NCI-H460 (cell line): ENCODE data around the gene SIGLEC15. TPM values are rescaled to one million over a fixed set of nuclear protein-coding genes. Genes with fewer than 3 reads are reported as not detected.
"Not testable (repeated sequence)": the region's sequence is repeated elsewhere in the genome, so short reads cannot be mapped to it uniquely, and the experiment has no call there.

ENCODE experiments used
- DNase-seq: peaks from one replicate; pipeline ENCODE4 v3.0.0-alpha.2; 2016; ENCODE audit warnings: low read depth; ENCODE audit errors: extremely low read depth
- total RNA-seq: library from RNA; depleted of rRNA; stranded (reverse); fragments of >200 nt; shearing (Covaris generic); gene quantifications from 2 replicates; pipeline ENCODE4 v1.2.3, GENCODE V29; 2014

Gene SIGLEC15
- total RNA-seq, 1 experiment from 2014 or later: not detected

GRCh38 chr18:45818765-45819164 is 6.7 kb upstream of the SIGLEC15 start:
- DNase-seq: not testable (repeated sequence)

DNA sequence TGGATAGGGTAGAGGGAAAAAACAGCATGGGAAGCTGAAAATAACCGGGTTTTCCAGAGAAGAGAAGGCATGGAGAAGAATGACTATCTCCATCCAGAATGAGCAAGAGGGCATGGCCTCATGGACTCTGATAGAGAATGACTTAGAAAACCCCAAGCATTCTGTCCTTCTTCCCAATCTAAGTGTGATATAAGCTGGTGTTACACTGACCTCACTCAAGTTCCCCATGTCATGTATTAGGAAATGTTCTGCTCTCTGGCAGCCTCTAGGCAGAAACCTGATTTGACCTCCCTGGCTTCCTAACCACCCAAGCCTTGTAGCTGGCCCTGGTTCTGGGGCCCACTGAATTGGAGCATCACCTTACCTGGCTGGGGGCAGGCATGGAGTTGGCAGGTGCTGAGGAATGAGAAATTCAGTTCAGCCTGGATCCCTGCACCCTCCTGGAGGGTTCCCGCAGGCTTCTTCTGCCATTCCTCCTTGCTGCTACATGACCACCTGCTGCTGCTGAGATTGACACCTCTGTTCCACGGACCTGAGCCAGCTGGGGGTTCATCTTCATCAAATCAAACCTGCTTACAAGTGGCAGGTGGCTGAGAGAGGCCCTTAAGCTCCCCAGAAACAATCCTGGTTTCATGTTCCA is 5.2 kb upstream of the SIGLEC15 start:
- no peak for DNase-seq

DNA sequence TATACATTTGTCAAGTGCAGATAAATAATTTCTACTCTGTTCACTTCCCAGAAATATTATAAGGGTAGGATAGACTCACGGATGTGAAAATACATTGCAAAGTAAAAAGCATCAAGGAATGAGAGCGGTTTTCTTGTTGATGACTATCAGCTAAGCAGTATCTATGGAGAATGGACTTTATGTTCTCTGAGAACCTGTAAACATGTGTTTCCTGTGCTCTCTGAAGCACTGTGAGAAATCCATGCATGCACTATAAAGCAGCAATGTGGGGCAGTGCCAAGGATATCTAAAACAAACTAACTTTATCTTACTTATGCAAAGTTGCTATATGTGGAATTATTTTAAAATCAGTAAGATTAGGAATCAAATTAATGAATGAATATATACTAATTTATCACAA is 4.4 kb upstream of the SIGLEC15 start:
- no peak for DNase-seq

DNA sequence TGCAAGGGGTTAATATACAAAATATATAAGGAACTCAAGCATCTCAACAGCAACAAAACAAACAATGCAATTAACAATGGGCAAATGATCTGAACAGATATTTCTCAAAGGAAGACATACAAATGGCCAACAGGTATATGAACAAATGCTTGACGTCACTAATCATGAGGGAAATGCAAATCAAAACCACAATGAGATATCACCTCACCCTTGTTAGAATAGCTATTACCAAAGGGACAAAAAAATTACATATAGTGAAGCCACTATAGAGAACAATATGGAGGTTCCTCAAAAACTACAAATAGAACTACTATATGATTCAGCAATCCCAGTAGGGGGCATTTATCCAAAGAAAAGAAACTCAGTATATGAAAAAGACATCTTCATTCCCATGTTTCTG is 3.8 kb upstream of the SIGLEC15 start:
- no peak for DNase-seq

DNA sequence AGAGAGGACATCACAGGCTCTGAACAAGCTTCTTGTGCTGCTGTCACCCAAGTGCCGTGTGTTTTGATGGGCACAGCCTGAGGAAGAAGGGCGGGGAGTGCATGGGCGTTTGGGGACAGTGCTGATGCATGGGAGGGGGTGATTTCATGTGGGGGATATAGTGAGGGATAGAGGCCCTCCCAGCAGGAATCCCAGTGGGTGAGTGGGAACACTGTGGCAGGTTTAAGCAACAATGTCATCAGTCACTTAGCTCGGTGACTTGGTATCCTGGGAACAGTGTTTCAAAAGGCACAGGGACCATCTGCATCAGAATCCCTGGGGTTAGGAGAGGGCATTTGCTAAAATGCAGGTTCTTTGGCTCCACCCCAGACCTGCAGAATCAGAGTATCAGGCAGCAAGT is 609 bp downstream of the SIGLEC15 start:
- DNase-seq: no peak

DNA sequence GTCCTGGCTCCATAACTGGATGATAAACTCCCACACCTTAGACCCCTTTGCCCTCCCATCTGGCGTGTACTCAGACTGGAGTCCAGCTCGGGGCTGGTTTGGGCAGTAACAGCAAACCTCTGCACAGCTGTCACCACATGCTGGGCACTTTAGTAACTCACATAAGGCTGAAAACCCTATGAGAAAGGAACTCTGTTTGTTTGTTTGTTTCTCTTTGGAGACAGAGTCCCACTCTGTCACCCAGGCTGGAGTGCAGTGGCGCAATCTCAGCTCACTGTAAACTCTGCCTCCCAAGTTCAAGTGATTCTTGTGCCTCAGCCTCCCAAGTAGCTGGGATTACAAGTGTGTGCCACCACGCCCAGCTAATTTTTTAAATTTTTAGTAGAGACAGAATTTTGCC is 1.2 kb downstream of the SIGLEC15 start:
- not testable (repeated sequence) for DNase-seq

DNA sequence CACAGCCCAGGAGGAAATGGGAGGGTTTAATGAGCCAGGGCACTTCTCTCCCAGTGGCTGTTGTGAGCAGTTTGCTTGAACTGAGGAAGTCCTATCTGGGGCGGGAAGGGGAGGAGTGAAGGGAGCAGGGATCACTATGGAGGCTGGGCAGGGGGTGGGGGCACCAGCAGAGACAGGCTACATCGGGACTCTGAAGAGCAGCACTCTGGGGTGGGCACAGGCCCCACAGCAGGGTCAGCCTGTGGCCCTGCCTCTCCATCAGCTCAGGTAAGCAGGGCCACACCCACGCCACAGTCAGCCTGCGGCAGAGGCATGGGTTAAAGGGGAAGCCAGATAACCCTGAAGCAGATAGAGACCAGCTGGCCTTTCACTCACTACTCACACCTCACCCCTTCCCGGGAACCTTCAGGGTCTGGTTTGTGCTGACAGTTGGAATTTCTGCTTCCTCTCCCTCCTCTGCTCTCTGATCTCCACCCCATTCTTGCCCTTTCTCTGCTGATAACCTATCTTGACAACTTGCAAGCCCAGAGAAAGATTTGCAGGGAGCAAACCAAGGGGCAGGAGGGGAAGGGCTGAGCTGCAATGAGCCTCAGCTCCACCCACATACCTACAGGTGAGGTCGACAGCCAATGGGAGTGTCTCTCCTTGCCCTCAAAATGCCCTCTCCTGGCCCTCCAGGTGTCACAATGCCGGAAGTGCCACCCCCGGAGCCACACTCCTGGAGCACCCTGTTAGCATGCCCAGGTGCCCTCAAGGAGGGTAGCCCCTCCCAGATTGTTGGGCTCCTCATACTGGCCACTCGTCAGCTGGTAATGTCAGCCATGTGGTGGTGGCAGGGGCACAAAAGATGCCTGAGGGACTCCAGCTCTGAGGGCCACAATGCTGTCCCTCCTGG is 3.7 kb downstream of the SIGLEC15 start:
- DNase-seq: no peak

DNA sequence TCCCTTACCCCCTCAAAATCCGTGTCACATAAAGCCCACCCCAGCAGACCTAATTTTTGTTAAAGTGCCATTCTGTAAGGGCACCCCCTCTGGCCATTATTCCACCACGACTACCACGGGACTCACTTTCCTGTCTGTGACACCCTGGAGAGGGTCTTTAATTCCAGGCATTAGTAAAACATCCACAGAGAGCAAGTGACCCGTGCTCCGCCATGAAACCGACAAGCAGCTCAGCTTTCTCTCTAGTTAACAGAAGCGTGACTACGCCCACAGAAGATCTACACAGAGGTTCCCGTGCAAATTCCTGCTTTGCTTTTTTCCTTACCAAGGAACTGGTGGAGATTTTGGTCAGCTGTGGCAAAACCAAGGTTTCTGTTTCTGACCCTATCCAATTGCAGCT is 4.4 kb downstream of the SIGLEC15 start:
- DNase-seq: no peak

GRCh38 chr18:45830917-45831316 is 5.4 kb downstream of the SIGLEC15 start:
- DNase-seq: no peak

- no peak for DNase-seq
Observed at GRCh38 chr18:45833846-45834245, 8.4 kb downstream of the SIGLEC15 start.

GRCh38 chr18:45834306-45834705 is 8.8 kb downstream of the SIGLEC15 start:
- no peak for DNase-seq

DNA sequence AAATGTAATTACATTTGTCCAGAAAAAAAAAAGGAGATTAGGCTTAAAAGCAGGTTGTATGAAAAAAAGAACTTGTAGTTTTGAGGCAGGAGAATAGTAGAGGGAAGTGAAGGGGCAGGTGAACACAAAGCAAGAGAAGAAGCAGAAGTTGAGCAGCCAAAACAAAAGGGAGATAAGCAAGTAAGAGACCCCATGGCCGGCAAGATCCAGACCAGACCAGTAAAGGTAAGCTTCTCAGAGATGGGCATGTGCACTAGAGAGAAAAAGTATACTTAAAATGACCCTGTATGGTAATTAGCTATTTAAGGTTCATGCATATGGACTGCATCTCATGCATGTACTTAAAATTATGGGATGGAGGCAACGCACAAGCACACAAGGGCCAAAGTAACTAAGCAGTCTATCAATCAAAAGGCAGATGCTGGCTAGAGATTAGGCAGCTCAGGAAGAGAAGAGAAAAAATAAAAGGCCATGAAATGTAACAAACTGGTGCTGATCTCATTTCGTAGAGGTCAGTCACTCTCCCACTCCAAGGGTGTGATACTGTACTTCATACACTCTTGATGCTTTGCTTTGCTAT is 9.7 kb downstream of the SIGLEC15 start:
- DNase-seq: no peak

DNA sequence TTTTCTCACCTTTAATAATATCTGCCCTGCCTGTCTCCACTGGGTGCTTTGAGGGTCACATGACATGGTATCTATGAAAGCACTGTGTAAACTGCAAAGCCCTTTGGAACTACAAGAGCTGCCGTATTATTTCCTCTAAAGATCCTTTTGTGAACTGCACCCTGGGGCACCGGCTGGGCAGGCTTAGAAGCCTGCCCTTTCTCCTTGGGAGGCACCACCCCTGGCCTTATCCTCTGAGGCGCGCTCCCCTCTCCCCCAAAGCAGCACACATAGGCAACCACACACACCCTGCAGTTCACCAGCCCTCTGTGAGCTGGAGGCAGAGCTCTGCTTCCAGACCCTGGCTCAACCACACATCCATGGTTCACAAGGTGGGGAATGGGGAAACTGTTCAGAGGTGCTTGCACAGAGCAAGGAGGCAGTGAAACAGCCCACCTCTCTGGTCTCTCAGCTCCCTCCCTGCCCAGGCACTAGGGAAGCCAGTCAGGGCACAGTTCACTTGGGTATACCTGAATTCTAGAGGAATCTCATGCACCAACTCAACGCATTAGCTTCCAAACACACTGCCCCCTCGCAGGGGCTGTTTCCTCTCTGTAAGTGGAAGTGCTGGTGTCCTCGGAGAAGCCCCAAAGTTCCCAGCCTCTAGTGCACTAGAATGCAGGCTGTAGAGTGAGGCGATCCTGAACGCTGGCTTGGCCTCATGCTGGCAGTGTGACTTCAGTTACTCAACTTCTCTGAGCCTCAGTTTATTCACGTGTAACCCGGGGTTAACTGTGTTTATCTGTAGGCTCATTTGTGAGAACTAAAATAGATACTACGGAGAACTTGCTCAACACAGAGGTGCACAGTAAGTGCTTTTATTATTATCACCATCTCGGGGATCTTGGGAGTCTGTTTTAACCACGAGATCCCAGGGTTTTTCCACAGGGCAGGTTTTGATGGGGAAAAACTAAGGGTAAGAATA is 11.0 kb downstream of the SIGLEC15 start:
- DNase-seq: no peak

DNA sequence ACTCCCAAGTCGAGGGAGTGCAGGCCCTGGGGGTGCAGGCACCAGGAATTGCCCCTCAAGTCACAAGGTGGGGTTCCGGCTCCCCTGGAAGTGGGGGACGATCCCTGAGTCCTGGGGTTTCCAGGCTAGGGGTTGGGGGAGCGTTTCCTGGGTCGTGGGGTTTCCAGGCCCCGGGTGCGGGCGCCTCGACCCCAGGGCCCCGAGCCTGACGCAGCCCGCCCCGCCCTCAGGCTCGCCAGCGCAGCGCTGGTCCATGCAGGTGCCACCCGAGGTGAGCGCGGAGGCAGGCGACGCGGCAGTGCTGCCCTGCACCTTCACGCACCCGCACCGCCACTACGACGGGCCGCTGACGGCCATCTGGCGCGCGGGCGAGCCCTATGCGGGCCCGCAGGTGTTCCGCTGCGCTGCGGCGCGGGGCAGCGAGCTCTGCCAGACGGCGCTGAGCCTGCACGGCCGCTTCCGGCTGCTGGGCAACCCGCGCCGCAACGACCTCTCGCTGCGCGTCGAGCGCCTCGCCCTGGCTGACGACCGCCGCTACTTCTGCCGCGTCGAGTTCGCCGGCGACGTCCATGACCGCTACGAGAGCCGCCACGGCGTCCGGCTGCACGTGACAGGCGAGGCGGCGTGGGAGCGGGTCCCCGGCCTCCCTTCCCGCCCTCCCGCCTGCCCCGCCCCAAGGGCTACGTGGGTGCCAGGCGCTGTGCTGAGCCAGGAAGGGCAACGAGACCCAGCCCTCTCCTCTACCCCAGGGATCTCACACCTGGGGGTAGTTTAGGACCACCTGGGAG is 12.0 kb downstream of the SIGLEC15 start:
- DNase-seq: peak; percentile 13

- DNase-seq: no peak
Observed at GRCh38 chr18:45838302-45839070, 13.0 kb downstream of the SIGLEC15 start.

DNA sequence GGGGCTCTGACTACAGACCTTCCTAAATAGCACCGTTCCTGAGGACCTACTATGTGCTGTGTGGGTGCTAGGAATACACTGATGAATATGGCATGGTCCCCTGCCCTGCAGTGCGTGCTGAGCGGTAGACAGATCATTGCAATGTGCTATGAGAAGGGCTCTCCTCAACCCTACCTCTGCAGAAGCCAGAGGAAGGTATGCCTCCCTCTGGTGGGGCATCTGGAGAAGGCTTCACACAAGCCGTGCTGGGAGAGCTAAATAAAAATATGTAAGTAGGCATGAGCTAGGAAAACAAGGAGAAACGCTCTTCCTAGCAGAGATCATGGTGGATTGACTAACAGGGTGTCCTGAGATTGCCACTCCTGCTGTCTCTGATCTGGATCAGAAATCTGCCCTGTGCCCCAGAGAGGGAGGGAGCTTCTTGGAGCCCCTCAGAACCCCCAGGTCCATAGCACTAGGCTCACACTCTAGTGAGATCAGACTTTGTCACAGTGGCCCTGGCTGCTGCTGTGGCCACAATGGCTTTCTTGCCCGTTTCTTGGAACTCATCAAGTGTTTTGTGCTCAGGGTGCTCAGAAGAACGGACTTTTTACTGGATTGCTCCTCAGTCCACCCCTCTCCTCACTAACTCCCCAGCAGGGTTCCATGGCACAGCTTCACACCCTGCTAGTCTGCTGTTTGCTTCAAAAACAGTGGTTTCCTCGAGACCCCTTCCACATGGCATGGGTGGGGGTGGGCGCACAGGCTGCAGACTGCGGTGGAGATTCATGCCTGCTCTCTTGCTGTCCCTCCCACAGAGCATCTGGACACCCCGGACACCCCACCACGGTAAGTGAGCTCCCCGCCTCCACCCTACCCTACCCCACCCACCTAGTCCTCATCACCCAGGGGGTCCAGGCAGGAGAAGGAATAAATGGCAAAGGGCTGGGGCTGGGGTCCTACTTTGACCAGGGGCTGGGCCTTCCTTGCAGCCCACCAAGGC is 14.2 kb downstream of the SIGLEC15 start:
- DNase-seq: no peak

GRCh38 chr18:45841060-45841764 is 15.7 kb downstream of the SIGLEC15 start:
- DNase-seq: no peak
